Measurements from ENCODE around the gene PLOD1. TPM values are rescaled to one million over a fixed set of nuclear protein-coding genes. Genes with fewer than 3 reads are reported as not detected.

Gene PLOD1
- total and polyA plus RNA-seq, 2 of the 13 experiments (the other 11 are each of a cell fraction or from before 2014, with no cell fraction given), result 70.1 to 318 TPM

DNA sequence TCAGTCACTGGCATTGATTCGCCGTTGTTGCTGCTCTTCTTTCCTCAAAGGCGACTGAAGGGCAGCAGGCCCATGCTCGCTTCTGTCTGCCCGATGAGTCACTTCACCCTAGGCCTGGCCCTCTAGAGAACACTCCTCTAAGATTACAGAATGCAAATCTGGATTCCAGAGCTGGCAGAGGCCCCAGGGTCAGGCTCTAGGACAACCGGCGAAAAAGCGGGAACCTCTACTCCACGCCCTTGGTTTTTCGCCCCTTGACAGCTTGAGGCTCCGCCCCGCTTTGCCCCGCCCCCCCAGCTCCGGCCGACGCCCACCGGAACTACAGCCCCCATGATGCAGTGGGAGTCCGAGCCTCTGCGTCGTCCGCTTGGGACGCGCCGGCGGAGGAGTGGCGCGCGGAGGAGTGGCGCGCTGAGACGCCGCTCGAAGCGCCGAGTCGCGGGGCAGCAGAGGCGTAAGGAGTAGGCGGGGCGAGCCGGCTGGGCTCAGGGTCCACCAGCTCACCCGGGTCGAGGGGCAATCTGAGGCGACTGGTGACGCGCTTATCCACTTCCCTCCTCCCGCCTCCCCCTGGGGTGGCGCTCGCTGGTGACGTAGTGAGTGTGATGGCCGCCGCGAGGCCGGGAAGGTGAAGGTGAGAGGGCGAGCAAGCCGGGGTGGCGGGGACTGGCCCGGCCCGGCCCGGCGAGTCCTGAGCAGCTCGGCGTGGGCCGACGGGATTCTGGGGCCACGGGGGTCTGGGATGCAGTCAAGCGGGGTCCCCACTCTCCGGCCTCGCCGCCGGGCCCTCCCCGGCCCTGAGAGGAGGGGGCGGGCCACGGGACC lies 45.5 kb downstream of the PLOD1 start, which contains the start of gene MFN2 (continued):
- TF ChIP-seq ZNF547 (CRISPR knock-in tag; IDR thresholded peaks at IDR 0.05) (peak; percentile 62; the same call in 1 of the 2 replicates), ZNF891 (CRISPR knock-in tag; IDR thresholded peaks at IDR 0.05) (peak; percentile 65; the same call in 1 of the 2 replicates), STAG1 (CRISPR knock-in tag; IDR thresholded peaks at IDR 0.05) (no peak), NFKB2 (CRISPR knock-in tag; IDR thresholded peaks at IDR 0.05; ENCODE audit: borderline replicate concordance) (peak; percentile 67; the same call in 1 of the 2 replicates), SUZ12 (IDR thresholded peaks at IDR 0.05; ENCODE audit: low read depth, low read length) (peak; percentile 55; the same call in 1 of the 2 replicates), MAFG (CRISPR knock-in tag; IDR thresholded peaks at IDR 0.05) (no peak), ZNF557 (CRISPR knock-in tag; IDR thresholded peaks at IDR 0.05) (no peak), ZNF629 (CRISPR knock-in tag; conservative IDR thresholded peaks at IDR 0.05) (no peak; the same call in 1 of the 2 replicates), NFIC (IDR thresholded peaks at IDR 0.05; ENCODE audit: low read length) (no peak), MAFK (conservative IDR thresholded peaks at IDR 0.05 in 1 of 2, IDR thresholded peaks at IDR 0.05 in 1 of 2; ENCODE audit: low read length in 2 of 2) (no peak), ATM (IDR thresholded peaks at IDR 0.05; ENCODE audit: borderline replicate concordance) (no peak), ZNF34 (CRISPR knock-in tag; IDR thresholded peaks at IDR 0.05; ENCODE audit: borderline replicate concordance) (0 out of 2 replicates have a peak, but pooled peaks have one; percentile 20), DPF2 (CRISPR knock-in tag; IDR thresholded peaks at IDR 0.05; ENCODE audit: borderline replicate concordance, low read depth) (no peak), XBP1 (CRISPR knock-in tag; IDR thresholded peaks at IDR 0.05) (no peak), DR1 (CRISPR knock-in tag; IDR thresholded peaks at IDR 0.05) (peak; percentile 81)
- TF ChIP-seq, protein P1, sequence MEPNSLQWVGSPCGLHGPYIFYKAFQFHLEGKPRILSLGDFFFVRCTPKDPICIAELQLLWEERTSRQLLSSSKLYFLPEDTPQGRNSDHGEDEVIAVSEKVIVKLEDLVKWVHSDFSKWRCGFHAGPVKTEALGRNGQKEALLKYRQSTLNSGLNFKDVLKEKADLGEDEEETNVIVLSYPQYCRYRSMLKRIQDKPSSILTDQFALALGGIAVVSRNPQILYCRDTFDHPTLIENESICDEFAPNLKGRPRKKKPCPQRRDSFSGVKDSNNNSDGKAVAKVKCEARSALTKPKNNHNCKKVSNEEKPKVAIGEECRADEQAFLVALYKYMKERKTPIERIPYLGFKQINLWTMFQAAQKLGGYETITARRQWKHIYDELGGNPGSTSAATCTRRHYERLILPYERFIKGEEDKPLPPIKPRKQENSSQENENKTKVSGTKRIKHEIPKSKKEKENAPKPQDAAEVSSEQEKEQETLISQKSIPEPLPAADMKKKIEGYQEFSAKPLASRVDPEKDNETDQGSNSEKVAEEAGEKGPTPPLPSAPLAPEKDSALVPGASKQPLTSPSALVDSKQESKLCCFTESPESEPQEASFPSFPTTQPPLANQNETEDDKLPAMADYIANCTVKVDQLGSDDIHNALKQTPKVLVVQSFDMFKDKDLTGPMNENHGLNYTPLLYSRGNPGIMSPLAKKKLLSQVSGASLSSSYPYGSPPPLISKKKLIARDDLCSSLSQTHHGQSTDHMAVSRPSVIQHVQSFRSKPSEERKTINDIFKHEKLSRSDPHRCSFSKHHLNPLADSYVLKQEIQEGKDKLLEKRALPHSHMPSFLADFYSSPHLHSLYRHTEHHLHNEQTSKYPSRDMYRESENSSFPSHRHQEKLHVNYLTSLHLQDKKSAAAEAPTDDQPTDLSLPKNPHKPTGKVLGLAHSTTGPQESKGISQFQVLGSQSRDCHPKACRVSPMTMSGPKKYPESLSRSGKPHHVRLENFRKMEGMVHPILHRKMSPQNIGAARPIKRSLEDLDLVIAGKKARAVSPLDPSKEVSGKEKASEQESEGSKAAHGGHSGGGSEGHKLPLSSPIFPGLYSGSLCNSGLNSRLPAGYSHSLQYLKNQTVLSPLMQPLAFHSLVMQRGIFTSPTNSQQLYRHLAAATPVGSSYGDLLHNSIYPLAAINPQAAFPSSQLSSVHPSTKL (CRISPR knock-in tag; IDR thresholded peaks at IDR 0.05), result peak; percentile 52; the same call in 1 of the 2 replicates
- TF ChIP-seq, protein P2, sequence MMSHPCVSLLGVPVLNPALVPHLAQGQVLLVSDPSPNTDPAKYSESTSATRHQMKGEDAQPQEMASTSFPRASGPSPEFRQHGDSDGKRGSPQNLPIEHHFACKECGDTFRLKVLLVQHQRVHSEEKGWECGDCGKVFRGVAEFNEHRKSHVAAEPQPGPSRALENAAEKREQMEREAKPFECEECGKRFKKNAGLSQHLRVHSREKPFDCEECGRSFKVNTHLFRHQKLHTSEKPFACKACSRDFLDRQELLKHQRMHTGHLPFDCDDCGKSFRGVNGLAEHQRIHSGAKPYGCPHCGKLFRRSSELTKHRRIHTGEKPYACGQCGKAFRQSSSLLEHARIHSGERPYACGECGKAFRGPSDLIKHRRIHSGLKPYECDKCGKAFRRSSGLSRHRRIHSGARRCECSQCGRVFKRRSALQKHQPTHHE (CRISPR knock-in tag; IDR thresholded peaks at IDR 0.05; ENCODE audit: borderline replicate concordance), result 0 out of 2 replicates have a peak, but pooled peaks have one; percentile 33
- TF ChIP-seq, protein P3, sequence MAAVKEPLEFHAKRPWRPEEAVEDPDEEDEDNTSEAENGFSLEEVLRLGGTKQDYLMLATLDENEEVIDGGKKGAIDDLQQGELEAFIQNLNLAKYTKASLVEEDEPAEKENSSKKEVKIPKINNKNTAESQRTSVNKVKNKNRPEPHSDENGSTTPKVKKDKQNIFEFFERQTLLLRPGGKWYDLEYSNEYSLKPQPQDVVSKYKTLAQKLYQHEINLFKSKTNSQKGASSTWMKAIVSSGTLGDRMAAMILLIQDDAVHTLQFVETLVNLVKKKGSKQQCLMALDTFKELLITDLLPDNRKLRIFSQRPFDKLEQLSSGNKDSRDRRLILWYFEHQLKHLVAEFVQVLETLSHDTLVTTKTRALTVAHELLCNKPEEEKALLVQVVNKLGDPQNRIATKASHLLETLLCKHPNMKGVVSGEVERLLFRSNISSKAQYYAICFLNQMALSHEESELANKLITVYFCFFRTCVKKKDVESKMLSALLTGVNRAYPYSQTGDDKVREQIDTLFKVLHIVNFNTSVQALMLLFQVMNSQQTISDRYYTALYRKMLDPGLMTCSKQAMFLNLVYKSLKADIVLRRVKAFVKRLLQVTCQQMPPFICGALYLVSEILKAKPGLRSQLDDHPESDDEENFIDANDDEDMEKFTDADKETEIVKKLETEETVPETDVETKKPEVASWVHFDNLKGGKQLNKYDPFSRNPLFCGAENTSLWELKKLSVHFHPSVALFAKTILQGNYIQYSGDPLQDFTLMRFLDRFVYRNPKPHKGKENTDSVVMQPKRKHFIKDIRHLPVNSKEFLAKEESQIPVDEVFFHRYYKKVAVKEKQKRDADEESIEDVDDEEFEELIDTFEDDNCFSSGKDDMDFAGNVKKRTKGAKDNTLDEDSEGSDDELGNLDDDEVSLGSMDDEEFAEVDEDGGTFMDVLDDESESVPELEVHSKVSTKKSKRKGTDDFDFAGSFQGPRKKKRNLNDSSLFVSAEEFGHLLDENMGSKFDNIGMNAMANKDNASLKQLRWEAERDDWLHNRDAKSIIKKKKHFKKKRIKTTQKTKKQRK (IDR thresholded peaks at IDR 0.05; ENCODE audit: low read length), result no peak
- TF ChIP-seq, protein P4, sequence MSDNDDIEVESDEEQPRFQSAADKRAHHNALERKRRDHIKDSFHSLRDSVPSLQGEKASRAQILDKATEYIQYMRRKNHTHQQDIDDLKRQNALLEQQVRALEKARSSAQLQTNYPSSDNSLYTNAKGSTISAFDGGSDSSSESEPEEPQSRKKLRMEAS (IDR thresholded peaks at IDR 0.05), result peak; percentile 63; the same call in 1 of the 2 replicates
- TF ChIP-seq, protein P5, sequence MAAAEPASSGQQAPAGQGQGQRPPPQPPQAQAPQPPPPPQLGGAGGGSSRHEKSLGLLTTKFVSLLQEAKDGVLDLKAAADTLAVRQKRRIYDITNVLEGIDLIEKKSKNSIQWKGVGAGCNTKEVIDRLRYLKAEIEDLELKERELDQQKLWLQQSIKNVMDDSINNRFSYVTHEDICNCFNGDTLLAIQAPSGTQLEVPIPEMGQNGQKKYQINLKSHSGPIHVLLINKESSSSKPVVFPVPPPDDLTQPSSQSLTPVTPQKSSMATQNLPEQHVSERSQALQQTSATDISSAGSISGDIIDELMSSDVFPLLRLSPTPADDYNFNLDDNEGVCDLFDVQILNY (CRISPR knock-in tag; conservative IDR thresholded peaks at IDR 0.05), result no peak
